ENCODE results near the gene FKBP10. TPM values are rescaled to one million over a fixed set of nuclear protein-coding genes. Genes with fewer than 3 reads are reported as not detected.
"Not testable (repeated sequence)": the region's sequence is repeated elsewhere in the genome, so short reads cannot be mapped to it uniquely, and the experiment has no call there.

The FKBP10 gene
- total RNA-seq, 1 experiment from 2014 or later = 174 TPM

GRCh38 chr17:41806685-41807445, 5.9 kb upstream of the FKBP10 start:
- no peak for DNase-seq (ENCODE audit: low read depth)

GRCh38 chr17:41810659-41811548, 1.9 kb upstream of the FKBP10 start:
- no peak for DNase-seq (ENCODE audit: low read depth)

GRCh38 chr17:41811549-41812380, 1.0 kb upstream of the FKBP10 start, which contains the start of gene P3H4:
Gene P3H4 (minus strand): TSS chr17:41811949. CDS start chr17:41811915, 34 bp downstream.
- peak; percentile 72 for DNase-seq (ENCODE audit: low read depth)

GRCh38 chr17:41813152-41813680, 412 bp downstream of the FKBP10 start:
- no peak for DNase-seq (ENCODE audit: low read depth)

GRCh38 chr17:41813699-41814124, 908 bp downstream of the FKBP10 start:
- DNase-seq (ENCODE audit: low read depth) = no peak

- no peak for DNase-seq (ENCODE audit: low read depth)
These were observed 1.4 kb downstream of the FKBP10 start for GRCh38 chr17:41814195-41814594.

GRCh38 chr17:41816637-41817320, 4.0 kb downstream of the FKBP10 start:
- DNase-seq (ENCODE audit: low read depth) = no peak

- no peak for DNase-seq (ENCODE audit: low read depth)
These were observed 5.2 kb downstream of the FKBP10 start for GRCh38 chr17:41818024-41818423.

GRCh38 chr17:41821776-41822175, 9.0 kb downstream of the FKBP10 start:
- no peak for DNase-seq (ENCODE audit: low read depth)

- no peak for DNase-seq (ENCODE audit: low read depth)
These were observed 9.7 kb downstream of the FKBP10 start for GRCh38 chr17:41822216-41823140.

- DNase-seq (ENCODE audit: low read depth) = no peak
These were observed 10.3 kb downstream of the FKBP10 start for GRCh38 chr17:41823141-41823524.

- DNase-seq (ENCODE audit: low read depth) = no peak
These were observed 10.8 kb downstream of the FKBP10 start for GRCh38 chr17:41823580-41823979.

- DNase-seq (ENCODE audit: low read depth) = no peak
These were observed 11.3 kb downstream of the FKBP10 start for GRCh38 chr17:41824086-41824485.

GRCh38 chr17:41825175-41825845, 12.5 kb downstream of the FKBP10 start:
- DNase-seq (ENCODE audit: low read depth) = no peak

GRCh38 chr17:41829961-41830360, 17.2 kb downstream of the FKBP10 start:
- DNase-seq (ENCODE audit: low read depth) = not testable (repeated sequence)

- no peak for DNase-seq (ENCODE audit: low read depth)
These were observed 22.5 kb downstream of the FKBP10 start for GRCh38 chr17:41835214-41835799.

GRCh38 chr17:41835800-41836549, 23.2 kb downstream of the FKBP10 start, which contains the start of gene NT5C3B:
Gene NT5C3B (minus strand): TSS chr17:41836232. CDS start chr17:41836193, 39 bp downstream.
- DNase-seq (ENCODE audit: low read depth) = peak; percentile 43

All from M059J (cell line).